Prostate gland (tissue), 2 donors: ENCODE results near the gene TAF4.

Experiments used
- CTCF ChIP-seq, 4 experiments: fragments of 200-600 bp in 2 of 4; fragments of 450-650 bp in 2 of 4; sonication (generic) in 2 of 4; IDR thresholded peaks; 1 replicate in 3 of 4; 2 replicates in 1 of 4; pipeline ENCODE4 v1.5.1; 2016 to 2019; ENCODE audit warnings: antibody characterized with exemption in 4 of 4, mild to moderate bottlenecking in 2 of 4, moderate library complexity in 2 of 4
- POLR2AphosphoS5 ChIP-seq: sonication (generic); formaldehyde crosslinking; IDR thresholded peaks from one replicate; pipeline ENCODE4 v1.6.1; 2017; ENCODE audit warnings: antibody characterized with exemption

- no peak for TF ChIP-seq POLR2AphosphoS5
- TF ChIP-seq CTCF (IDR thresholded peaks at IDR 0.05): no peak
Observed at GRCh38 chr20:62060631-62061541, 4.8 kb downstream of the TAF4 start.
